Central memory CD8-positive, alpha-beta T cell (primary cell): Measurements from ENCODE around the gene RGR.

Experiments
- ATAC-seq: fragments of 150-1000 bp; cut with Tn5 transposase; replicated peaks from 2 replicates; pipeline ENCODE4 v1.10.0; 2022; ENCODE audit warnings: mild to moderate bottlenecking, moderate FRiP score, moderate number of reproducible peaks; ENCODE audit not compliant: poor library complexity, severe bottlenecking; ENCODE audit errors: extremely low read depth
- DNase-seq, 2 donors: peaks; one replicate each; pipeline ENCODE4 v3.0.0; 2021; ENCODE audit warnings: low spot score in 2 of 2
- H3K27ac Mint-ChIP-seq: one replicate; pipeline ENCODE4 v1.8.0; 2022; ENCODE audit warnings: low read depth, mild to moderate bottlenecking, moderate library complexity, mixed read lengths
- H3K27me3 Mint-ChIP-seq: one replicate; pipeline ENCODE4 v1.8.0; 2022; ENCODE audit warnings: mixed read lengths
- H3K36me3 Mint-ChIP-seq: one replicate; pipeline ENCODE4 v1.8.0; 2022; ENCODE audit warnings: mild to moderate bottlenecking, moderate library complexity, mixed read lengths; ENCODE audit not compliant: insufficient read depth
- H3K4me1 Mint-ChIP-seq: one replicate; pipeline ENCODE4 v1.8.0; 2022; ENCODE audit warnings: mixed read lengths
- H3K4me3 Mint-ChIP-seq: one replicate; pipeline ENCODE4 v1.8.0; 2022; ENCODE audit warnings: mild to moderate bottlenecking, moderate library complexity, mixed read lengths
- H3K9me3 Mint-ChIP-seq: one replicate; pipeline ENCODE4 v1.8.0; 2022; ENCODE audit warnings: mixed read lengths

Gene RGR

DNA sequence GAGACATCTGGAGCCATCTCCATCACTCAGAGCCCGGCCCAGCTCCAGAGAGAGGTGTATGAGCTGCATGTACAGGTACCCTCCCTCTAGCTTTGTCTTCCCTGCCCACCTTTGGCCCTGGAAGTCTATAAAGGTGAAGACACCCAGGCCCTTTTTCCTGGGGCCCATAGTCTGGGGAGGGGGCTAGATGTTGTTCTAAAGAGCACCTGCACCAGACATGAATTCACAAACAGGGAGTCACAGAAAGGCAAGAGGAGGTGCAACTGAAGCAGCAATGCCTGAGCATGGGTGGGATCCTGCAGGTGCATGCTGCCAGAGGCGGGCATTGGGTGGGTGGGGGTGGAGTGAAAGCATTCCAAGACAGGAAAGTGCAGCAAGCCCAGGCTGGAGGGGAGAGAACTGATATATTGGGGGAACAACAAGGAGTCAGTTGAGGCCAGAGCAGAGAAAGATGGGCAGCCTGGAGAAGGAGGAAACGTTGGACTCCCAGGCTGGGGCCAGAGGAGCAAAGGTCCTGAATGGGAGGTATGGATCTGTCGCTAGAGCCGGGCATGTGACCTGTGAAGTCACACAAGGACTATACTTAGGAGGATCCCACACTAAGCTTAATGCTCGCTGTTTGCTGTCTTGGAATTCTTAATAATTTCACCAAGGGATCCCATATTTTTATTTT is 38.9 kb upstream of the RGR start:
- Mint-ChIP-seq H3K27me3 (no peaks in the 10 kb centered on the region), H3K9me3 (no peaks in the 10 kb centered on the region), H3K27ac (no peak overlapping the region), H3K36me3 (peaks cover 2% of the 10 kb centered on the region), H3K4me3 (no peak overlapping the region), H3K4me1 (peaks cover 7% of the 10 kb centered on the region)
- ATAC-seq (no peak), DNase-seq (no peak)

DNA sequence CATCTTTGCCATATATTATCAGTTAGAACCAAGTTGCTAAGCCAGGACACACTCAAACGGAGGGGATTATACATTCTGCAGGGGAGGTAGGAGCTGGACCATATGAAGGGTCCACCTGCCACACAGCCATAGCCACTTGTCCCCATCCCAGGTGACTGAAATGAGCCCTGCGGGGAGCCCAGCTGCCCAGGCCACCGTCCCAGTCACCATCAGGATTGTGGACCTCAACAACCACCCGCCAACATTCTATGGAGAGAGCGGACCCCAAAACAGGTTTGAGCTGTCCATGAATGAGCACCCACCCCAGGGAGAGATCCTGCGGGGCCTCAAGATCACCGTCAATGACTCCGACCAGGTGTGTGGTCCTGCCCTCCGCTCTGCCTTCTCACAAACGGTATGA is 36.8 kb upstream of the RGR start:
- no peak overlapping the region for H3K27ac Mint-ChIP-seq
- peaks cover 4% of the 10 kb centered on the region for H3K36me3 Mint-ChIP-seq
- H3K4me1 Mint-ChIP-seq: peaks cover 7% of the 10 kb centered on the region
- H3K27me3 Mint-ChIP-seq: no peaks in the 10 kb centered on the region
- no peaks in the 10 kb centered on the region for H3K9me3 Mint-ChIP-seq
- no peak for ATAC-seq
- no peak for DNase-seq
- no peak overlapping the region for H3K4me3 Mint-ChIP-seq

DNA sequence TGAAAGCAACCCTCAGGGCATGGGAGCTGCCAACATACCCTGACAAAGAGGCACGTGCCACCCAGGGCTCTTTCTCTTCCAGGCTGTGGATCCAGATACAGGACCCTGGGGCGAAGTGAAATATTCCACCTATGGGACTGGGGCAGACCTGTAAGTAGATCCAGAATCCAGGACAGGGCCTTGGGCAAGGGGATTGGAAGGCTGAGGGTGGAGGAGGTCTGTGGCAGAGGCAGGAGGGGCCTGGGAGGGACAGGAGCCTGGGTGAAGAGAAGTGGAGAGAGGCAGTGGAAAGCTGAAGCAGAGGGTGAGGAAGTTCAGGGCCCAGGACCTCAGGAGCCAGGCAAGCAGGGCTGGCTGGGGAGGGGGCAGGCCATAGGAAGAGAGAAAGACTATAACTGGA is 33.3 kb upstream of the RGR start:
- Mint-ChIP-seq H3K27me3 (no peaks in the 10 kb centered on the region), H3K9me3 (no peaks in the 10 kb centered on the region), H3K4me3 (no peak overlapping the region), H3K4me1 (no peaks in the 10 kb centered on the region), H3K36me3 (peaks cover 5% of the 10 kb centered on the region), H3K27ac (no peak overlapping the region)
- DNase-seq: no peak
- ATAC-seq: no peak

DNA sequence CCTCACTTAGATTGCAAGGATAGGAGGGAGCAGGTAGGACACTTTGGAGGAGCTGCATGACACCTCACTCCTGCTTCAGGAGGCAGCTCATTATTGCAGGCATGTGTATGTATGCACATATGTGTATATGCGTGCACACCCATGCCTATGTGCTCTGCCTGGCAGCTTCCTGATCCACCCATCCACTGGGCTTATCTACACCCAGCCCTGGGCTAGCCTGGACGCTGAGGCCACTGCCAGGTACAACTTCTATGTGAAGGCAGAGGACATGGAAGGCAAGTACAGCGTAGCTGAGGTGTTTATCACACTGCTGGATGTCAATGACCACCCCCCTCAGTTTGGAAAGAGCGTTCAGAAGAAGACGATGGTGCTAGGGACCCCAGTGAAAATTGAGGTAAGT is 32.8 kb upstream of the RGR start:
- Mint-ChIP-seq H3K9me3 (no peaks in the 10 kb centered on the region), H3K4me3 (no peak overlapping the region), H3K36me3 (peaks cover 5% of the 10 kb centered on the region), H3K4me1 (no peaks in the 10 kb centered on the region), H3K27me3 (no peaks in the 10 kb centered on the region), H3K27ac (no peak overlapping the region)
- DNase-seq (no peak), ATAC-seq (no peak)

DNA sequence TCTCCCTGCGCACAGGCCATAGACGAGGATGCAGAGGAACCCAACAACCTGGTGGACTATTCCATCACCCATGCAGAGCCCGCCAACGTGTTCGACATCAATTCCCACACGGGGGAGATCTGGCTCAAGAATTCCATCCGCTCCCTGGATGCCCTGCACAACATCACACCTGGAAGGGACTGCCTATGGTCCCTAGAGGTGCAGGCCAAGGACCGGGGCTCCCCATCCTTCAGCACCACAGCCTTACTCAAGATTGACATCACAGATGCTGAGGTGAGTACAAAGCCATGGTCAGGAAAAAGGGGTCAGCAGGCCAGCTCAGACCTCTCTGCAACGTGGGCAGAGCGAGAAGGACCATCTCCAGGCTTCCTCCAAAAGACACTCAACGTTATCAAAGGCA is 31.8 kb upstream of the RGR start:
- ATAC-seq: no peak
- no peak for DNase-seq
- no peak overlapping the region for H3K4me3 Mint-ChIP-seq
- no peak overlapping the region for H3K27ac Mint-ChIP-seq
- H3K4me1 Mint-ChIP-seq: no peaks in the 10 kb centered on the region
- H3K36me3 Mint-ChIP-seq: peaks cover 3% of the 10 kb centered on the region
- H3K27me3 Mint-ChIP-seq: no peaks in the 10 kb centered on the region
- H3K9me3 Mint-ChIP-seq: no peaks in the 10 kb centered on the region

DNA sequence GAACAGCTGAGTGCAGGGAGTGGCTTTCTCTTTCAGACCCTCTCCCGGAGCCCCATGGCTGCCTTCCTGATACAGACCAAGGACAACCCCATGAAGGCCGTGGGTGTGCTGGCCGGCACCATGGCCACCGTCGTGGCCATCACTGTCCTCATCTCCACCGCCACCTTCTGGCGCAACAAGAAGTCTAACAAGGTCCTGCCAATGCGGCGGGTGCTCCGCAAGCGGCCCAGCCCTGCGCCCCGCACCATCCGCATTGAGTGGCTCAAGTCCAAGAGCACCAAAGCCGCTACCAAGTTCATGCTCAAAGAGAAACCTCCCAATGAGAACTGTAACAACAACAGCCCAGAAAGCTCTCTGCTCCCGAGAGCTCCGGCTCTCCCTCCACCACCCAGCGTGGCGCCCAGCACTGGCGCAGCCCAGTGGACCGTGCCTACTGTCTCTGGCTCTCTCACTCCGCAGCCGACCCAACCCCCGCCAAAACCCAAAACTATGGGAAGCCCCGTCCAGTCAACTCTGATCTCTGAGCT is 30.7 kb upstream of the RGR start:
- ATAC-seq: no peak
- Mint-ChIP-seq H3K4me1 (no peaks in the 10 kb centered on the region), H3K9me3 (peaks cover under 1% of the 10 kb centered on the region), H3K36me3 (peaks cover 3% of the 10 kb centered on the region), H3K27ac (no peak overlapping the region), H3K4me3 (peak overlapping the region; percentile 0), H3K27me3 (no peaks in the 10 kb centered on the region)
- DNase-seq: no peak

DNA sequence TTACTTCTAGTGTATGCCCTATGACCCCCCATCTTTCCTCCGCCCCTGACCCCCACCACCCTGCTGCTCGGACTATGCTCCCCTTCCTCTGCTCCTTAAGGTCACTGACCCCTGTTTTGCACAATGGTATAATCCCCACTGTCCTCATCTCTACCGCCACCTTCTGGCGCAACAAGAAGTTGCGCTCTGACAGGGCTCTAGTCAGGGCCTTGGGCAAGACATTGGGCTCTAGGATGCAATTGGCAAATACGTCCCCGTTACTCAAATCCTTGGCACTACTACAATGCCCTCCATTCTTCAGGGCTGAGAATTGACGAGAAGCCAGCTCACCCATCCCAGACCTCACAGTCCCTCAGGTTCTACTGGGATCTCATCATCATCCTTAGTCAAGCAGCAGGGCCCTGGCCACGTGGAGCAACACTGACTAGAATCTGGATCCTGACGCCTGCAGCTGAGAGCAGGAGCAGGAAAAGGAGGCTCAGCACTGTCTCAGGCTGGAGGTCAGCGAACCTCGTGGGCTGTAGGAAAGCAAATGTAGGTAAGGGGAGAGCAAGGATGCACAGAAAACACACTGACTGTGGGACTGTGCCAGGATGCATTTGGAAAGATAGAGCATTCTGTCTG is 30.1 kb upstream of the RGR start:
- Mint-ChIP-seq H3K9me3 (peaks cover 5% of the 10 kb centered on the region), H3K36me3 (peaks cover 3% of the 10 kb centered on the region), H3K27me3 (no peaks in the 10 kb centered on the region), H3K27ac (no peak overlapping the region), H3K4me3 (peak overlapping the region; percentile 0), H3K4me1 (no peaks in the 10 kb centered on the region)
- DNase-seq (no peak), ATAC-seq (peak; percentile 46)

DNA sequence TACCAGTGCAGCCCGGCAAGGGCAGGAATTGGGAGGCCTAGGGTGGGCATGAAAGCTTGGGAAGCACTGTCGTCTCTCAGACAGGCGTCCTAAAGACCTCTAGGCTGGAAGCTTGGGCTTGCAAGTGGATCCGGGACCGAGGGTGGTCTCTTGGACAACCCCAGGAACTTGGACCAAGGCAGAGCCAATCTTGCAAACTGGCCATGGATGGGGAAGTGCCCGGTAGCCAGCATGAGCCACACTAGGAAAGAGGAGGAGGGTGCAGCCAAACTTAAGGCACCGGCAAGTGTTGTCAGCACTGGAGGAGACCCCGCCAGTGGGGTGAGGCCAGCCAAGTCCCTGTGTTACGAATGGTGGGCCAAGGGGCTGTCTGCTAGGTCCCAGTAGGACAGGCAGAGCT is 28.0 kb upstream of the RGR start:
- Mint-ChIP-seq H3K27ac (no peak overlapping the region), H3K4me1 (no peaks in the 10 kb centered on the region), H3K9me3 (peaks cover 5% of the 10 kb centered on the region), H3K36me3 (peaks cover 3% of the 10 kb centered on the region), H3K4me3 (no peak overlapping the region), H3K27me3 (peaks cover under 1% of the 10 kb centered on the region)
- ATAC-seq (no peak), DNase-seq (no peak)

DNA sequence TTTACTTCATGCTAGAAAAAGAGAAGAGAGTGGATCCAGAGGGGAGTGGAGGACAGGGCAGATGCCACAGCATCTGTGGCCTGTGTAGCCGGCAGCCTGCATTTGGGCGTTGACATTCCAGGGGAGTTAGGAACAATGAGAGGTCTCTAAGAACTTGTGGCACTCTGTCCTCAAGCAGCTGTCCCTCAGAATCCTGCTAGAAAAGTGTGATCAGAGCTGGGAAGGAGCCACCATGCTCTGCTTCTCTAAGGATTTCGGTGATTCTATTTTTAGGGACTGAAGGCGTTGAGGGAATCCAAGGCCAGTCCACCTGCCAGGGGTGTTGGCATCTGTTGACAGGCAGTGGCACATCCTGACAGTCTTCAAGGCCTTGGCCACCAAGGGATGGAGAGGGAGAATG is 27.1 kb upstream of the RGR start:
- H3K36me3 Mint-ChIP-seq: peaks cover 1% of the 10 kb centered on the region
- DNase-seq (no peak), ATAC-seq (no peak)
- no peak overlapping the region for H3K4me3 Mint-ChIP-seq
- H3K27ac Mint-ChIP-seq: no peak overlapping the region
- peaks cover 10% of the 10 kb centered on the region for H3K27me3 Mint-ChIP-seq
- H3K4me1 Mint-ChIP-seq: no peaks in the 10 kb centered on the region
- peaks cover 5% of the 10 kb centered on the region for H3K9me3 Mint-ChIP-seq

DNA sequence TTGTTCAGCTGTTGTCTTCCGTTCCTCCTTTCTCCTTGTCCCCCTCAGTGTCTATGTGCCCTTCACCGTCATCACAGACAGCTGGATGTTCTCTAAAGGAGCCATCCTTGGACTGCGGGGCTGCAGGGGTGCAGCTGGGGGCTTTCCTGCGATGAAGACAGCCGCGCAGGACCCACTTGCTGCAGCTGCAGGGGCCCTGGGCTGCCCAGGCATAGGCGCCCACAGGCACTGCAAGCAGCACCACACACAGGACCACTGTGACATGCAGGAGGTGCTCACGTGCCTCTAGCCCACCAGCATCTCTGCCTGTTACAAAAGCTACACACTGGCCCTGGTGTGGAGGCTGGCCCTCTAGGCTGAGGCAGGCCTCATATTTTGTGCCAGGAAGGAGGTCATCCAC is 22.9 kb upstream of the RGR start:
- Mint-ChIP-seq H3K4me3 (no peak overlapping the region), H3K9me3 (peaks cover 5% of the 10 kb centered on the region), H3K36me3 (no peaks in the 10 kb centered on the region), H3K27ac (no peak overlapping the region), H3K4me1 (no peaks in the 10 kb centered on the region), H3K27me3 (peaks cover 41% of the 10 kb centered on the region)
- DNase-seq: no peak
- ATAC-seq: no peak

DNA sequence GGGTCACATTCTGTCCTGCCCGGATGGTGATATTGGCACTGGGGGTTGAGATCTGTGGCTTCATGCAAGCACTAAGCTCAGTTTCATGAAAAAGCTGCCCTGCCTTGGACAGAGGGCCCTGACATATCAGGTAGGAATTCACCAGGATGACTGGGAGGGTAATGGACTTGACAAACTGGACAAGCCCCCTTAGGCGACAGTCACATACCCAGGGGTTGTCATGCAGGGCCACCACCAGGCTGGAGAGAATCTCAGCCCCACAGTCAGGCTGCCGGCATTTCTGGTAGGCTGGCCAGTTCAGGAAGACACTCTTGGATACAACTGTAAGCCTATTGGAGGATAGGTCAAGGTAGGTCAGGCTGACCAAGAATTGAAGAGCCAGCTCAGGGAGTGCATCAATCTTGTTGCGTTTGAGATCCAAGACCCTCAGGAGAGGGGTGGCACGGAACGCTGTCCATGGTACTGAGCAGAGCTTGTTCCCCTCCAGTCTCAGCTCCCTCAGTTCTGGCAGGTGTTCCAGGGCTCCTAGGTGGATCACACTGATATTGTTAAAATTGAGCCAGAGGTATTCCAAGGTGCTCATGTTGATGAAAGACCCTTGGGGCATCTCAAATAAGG is 20.3 kb upstream of the RGR start:
- no peak overlapping the region for H3K27ac Mint-ChIP-seq
- ATAC-seq (no peak), DNase-seq (no peak)
- H3K36me3 Mint-ChIP-seq: no peaks in the 10 kb centered on the region
- peaks cover 67% of the 10 kb centered on the region for H3K27me3 Mint-ChIP-seq
- peaks cover under 1% of the 10 kb centered on the region for H3K9me3 Mint-ChIP-seq
- H3K4me1 Mint-ChIP-seq: no peaks in the 10 kb centered on the region
- H3K4me3 Mint-ChIP-seq: no peak overlapping the region

DNA sequence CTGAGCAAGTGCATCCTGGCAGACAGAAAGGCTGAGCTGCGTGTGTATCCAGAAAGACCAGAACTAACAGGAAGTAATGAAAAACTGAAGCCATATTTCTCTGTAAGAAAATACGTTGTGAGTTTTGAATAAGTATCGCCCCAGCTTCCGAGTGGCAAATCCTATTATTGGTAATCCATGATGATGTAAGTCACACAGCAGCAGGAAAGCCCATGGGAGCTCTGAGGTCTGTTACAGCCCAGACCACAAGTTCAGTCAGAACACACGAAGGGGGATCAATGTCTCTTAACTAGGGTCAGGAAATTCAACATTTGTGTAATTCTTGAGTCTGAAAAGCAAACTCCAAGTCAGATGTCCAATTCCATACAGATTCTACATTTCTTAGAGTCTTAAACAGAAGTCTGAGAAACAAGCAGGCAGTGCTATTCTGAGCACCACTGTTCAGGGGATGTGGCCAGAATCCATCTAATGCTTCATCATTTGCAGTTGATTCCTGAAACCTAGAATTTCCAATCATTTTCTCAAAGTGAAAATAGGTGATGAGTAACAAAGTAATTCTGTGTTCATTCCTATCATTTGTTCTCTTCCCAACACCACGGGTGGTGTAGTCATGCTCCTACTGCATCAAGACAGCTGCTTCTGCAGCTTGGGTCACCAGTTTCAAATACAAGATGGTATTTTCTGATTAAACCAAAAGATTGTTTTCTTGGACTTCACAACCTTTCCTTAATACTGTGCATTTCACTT is 19.3 kb upstream of the RGR start, which contains the start of gene LRIT2:
LRIT2 (minus strand) TSS at position 118 of the 747 bp plus-strand sequence; CDS start at position 94, 24 bp downstream.
- Mint-ChIP-seq H3K27me3 (peaks cover 72% of the 10 kb centered on the region), H3K4me3 (no peak within 1 kb of the TSS), H3K4me1 (no peaks in the 10 kb centered on the region), H3K36me3 (no peaks in the 10 kb centered on the region), H3K27ac (no peak within 1 kb of the TSS), H3K9me3 (no peaks in the 10 kb centered on the region)
- no peak for ATAC-seq
- no peak for DNase-seq
